Stimulated activated CD8-positive, alpha-beta memory T cell treated with anti-CD3 and anti-CD28 coated beads, Interleukin-12 subunit alpha, Interleukin-12 subunit beta, amount 100 ng/mL, for 1 hour (primary cell): Measurements from ENCODE around the gene HSPG2.
"Not testable (repeated sequence)": the region's sequence is repeated elsewhere in the genome, so short reads cannot be mapped to it uniquely, and the experiment has no call there.

ENCODE experiments used
- DNase-seq: peaks from one replicate; pipeline ENCODE4 v3.0.0-alpha.2; 2020; ENCODE audit warnings: low read depth

The HSPG2 gene

DNA sequence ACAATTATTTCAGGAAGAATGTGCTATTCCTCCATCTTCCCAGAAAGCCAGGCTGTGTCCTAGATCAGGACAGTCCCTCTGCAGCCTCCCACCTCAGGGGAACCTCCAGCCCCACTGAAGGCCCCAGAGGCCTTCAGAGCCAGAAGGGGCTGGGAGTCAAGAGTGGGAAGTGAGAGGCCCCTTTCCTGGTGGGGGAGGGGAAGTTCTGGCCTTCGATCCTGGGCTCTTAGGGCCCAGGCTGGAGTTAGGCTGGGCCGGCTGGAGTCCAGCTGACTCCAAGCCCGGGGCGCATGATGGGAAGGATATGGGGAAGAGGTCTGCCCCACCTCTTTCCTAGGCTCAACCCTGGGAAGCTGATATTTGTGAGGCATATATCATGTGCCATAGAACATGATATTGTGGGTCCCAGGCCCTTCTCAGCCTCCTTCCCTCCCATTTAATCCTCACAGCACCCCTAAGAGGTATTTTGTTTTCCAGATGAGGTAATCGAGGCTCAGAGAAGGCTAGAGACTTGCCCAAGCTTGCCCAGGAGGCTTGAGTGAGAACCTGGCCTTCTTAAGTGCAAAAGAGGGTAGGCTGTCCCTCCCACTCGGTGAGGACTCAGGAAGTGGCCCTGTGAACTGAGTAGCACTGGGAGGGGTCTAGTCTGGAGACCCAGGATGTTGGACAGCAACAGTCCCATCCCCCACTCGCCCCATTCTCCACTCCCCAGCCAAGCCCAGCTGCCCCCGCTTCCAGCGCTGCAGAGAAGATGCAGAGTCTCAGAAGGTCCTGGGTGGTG, 18.6 kb upstream of the HSPG2 start:
- no peak for DNase-seq

DNA sequence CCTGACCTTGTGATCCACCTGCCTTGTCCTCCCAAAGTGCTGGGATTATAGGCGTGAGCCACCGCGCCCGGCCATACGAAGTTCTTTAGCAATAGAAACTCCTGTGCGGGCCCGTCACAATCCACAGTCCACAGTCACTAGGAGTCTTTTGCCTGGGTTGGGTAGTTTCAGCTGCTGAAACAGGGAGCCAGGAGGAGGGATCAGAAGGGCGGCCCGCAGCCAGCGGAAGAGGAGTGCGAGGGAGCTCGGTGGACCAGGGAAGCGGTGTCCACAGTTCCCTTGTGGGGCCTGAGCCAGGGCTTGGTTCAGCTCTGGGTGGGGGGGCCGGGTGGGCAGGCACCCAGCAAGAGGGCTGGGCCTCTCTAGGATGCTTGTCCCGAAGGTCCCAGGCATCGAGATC, 17.9 kb upstream of the HSPG2 start:
- no peak for DNase-seq

DNA sequence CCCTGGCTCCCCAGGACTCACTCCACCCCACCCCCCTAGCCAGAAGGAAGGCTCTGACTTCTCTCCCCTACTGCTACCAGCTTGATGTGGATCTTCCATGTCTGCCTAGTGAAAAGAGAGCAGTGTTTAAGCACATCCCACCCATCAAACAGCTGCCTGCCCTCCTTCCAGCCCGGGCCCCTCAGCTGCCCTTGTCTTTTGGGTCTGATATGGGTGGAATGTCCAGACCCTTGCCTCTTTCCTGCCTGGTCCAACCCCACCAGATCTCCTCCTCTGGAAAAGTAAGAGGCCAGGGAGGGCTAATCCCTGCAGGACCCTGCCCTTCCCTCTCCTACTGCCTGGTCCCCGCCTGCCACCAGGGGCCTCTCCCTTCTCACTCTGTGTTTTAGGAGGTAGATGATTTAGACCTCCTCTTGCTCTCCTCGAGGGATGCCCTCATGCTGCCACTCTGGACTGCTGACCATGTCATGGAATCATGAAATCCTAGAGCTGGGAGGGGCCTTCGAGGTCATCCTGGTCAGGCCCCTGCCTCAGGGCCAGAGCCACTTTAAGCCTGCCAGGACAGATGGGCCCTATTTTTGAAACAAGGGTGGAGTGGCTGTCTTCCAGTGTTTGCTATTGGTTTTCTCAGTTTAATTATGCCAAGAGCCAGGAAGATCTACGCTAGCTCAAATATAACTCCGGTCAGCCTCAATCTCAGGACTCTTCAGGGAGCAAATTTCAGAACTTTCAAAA, 15.8 kb upstream of the HSPG2 start:
- no peak for DNase-seq

DNA sequence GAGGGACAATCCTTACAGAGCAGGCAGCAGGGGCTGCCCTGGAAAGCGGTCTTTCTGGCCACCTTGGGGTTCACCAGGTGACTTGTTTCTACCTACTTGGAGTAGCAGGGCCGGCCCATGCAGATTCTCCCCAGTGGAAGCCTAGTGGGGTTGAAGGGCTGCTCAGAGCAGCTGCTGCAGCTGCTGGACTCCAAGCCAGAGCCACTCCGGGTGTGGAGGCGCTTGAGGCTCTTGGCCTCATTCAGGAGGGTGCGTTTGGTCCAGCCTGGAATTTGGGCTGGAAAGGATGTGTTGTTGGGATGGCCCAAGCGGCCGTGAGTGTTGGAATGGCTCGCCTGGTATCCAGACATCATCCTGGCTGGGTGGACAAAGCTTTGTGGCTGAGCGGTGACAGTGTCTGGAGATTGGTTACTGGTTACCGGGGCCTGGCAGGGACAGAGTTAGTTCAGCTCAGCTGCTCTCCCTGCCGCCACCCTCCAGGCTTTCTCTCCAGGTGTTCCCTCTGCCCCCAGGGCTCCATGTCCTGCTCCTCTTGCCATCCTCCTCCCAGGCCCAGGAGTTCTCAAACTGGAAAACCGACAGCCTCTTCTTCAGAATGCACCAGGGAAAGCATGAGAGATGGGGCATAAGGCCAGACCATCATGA, 14.2 kb upstream of the HSPG2 start:
- DNase-seq, result no peak

DNA sequence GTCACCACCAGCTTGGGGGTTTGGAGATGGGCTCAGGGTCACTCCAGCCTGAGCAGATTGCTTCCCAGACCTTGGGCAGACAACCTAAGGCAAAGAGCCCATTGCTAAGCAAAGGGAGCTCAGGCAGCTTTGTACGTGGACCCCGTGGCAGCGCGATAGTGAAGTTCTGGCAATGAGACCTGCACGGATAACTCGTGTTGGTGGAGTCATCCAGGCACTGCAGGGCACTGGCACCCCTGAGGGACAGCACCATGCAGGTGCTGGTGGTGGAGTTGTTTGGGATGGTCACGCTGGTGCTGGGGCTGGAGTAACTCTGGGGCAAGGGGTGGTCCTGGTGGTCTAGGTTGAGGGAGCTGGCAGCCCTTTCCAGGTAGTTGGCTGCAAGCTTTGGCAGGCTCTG, 13.6 kb upstream of the HSPG2 start:
- DNase-seq, result no peak

DNA sequence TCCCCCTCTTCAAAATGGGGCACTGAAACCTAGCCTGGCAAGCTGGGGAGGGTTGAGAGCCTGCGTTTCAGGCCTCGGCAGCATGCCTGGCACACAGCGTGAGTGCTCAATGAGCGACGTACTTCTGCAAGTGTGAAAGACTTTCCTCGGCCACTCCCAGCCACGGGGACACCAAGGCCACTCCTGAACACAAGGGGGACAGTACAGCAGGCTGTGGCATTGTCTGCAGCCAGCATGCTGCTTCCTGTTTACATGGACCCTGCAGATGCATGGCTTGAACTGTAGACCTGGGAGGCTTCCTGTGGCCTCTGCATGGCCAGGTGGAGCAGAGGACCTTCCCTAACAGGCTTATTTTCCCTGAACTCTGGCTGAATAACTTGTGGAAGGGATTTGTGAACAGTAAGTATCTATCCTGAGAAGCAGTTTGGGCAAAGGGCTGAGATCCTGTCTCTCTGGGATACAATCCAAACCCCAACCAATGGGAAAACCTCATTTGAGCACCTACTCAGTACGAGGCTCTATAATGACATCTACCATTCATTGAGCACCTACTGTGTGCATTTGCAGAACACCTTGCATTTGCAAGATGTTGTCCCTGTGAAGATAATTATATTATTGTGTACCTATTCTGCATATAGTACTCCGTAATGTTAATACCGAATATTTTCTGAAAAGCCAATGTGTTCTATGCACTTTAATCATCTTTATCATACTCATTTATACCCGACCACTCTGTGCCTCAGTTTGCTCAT, 9.9 kb upstream of the HSPG2 start:
- DNase-seq, result no peak

DNA sequence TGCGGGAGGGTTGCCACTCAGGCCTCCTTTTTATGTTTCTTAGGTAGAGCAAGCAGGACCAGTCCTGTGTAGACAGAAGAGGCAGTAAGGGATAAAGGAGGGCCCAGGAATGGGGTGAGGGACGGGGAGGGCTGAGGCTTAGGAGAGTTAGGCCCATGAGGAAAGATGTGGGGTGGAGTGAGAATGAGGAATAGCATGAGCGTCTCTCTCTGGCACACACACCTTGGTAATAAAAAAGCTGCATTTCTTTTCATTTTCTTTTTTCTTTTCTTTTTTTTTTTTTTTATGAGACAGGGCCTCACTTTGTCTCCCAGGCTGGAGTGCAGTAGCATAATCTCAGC, 7.6 kb upstream of the HSPG2 start:
- DNase-seq, result no peak

DNA sequence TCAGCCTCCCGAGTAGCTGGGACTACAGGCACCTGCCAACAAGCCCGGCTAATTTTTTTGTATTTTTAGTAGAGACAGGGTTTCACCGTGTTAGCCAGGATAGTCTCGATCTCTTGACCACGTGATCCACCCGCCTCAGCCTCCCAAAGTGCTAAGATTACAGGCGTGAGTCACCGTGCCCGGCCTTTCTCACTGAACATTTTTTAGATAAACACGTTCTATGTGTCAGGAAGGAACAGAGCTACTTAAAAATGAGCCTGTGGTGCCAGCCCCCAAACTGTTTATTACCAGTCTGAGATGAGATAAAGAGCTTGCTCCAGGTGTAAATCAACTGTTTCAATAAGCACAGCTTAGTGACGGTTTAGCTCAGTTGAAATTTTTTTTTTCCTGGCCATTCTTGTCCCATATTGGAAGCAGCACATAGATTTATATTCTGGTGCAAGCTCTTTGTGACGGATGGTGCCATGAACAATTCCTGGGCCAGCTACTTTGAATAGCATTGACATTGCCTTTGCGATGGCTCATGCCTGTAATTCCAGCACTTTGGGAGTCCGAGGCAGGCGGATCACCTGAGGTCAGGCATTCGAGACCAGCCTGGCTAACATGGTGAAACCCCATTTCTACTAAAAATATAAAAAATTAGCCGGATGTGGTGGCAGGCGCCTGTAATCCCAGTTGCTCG, 6.0 kb upstream of the HSPG2 start:
- DNase-seq, result not testable (repeated sequence)

DNA sequence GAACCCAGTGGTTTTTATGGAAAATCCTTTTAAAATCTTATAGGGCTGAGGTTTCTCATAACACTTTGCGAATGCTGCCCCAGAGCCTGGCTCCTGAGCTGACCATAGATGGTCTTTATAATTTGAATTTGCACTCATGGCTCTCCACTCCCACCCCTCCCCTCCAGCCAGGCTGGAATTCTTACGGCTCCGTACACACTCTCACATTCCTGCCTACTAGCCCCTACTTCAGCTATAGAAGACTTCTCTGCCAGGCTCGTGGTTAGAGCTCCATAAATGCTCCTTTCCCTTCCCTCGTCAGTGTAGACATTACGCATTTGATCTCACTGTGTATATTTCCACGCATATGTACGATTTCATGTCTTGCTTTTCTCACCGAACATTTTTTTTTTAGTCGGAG, 5.4 kb upstream of the HSPG2 start:
- DNase-seq, result no peak

DNA sequence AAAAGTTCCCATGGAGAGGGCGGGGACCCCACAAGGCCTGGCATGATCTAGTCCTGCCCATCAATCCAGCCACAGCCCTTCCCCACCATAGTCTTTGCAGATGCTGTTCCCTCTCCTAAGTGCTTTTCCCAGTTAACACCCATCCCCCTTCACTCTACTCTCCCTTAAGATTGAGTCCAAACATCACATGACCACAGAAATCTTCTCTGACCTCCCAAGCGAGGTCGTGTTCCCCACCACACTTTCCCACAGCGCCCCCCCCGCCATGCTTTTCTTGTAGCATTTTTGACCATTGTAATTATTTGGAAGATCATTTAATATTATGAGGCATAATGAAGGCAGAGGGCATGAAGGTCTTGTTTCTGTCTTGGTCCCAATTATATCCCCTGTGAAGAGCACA, 4.3 kb upstream of the HSPG2 start:
- DNase-seq, result no peak

DNA sequence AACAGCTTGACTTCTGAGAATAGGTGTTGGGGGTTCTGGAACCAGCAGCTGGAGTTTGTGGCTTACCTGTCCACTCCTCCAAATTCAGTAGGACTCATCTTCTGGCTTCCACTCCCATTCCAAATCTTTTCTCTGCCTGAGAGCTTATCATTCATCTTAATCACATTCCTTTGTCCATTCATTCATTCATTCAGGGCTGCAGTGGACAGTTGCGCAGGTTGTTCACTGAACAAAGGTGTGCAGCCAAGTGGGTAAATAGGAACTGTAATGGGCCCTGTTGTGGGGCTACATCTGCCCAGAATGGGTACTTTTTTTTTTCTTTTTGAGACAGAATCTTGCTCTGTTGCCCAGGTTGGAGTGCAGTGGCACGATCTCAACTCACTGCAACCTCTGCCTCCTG, 3.4 kb upstream of the HSPG2 start:
- DNase-seq, result no peak

DNA sequence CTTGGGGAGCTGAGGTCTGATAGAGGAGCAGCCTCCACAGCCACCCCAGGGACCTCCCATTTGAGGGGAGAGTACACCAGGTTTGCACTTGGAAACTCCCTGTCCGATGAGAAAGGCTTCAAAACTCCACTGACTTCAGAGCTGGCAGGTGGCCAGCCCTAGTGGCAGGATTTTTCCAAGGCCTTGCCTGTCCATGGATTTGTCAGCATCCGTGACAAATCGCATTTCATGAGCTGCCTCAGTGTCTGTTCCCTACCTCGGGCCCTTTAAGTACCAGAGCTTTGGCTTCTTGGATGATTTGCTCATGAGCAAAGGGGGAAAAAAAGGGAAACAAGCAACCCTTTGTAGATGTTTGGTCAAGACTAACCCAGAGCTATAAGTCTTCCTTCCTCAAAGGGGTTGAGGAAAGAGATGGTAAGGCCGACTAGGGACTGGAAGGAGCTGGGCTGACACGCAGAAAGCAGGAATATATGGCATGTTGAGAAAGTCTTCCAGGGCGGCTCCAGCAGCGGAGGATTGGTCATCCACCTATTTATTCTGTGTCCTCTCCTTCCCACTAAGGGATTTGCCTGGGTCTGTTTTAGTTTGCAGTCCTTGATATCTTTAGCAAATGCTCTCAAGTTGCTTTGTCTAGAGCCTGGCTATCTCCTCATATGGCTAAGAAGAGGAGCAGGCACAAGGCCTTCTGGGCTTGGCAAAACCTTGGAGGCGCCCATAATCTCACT, 2.7 kb upstream of the HSPG2 start:
- DNase-seq, result no peak

DNA sequence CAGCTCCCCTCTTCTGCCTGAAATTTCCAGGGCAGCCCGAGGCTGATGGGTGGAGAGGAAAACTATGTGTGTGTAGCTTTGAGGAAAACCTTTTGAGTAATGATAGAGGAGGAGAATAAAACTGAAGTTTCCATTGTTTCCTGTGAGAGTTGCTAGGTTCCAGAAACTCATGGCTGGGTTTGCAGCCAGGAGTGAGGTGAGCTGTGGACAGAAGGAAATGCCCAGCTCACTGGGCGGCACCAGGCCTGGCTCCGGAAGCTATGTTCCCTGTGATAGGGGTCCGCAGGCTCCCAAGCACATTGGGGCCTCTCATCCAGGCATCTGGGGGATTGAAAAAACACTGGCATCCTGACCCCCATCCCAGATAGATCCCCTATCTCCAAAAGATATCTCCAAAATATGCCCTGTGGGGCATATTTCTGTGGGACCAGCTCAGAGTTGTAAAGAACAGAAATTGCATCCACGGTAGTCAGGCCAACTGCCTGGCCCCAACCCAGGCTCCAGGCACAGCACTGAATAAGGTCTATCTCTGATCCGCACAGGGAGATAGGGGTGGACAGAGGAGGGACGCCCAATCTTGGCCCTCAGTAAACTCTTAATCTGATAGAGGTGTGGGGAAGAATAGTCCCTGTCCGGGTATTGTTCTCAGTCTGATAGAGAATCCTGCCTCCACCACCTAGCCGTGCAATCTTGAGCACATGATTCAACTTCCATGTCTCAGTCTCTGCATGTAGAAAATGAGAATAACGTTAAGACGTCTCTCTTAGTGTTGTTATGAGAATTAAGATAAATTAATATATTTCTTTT, 1.8 kb upstream of the HSPG2 start:
- no peak for DNase-seq

DNA sequence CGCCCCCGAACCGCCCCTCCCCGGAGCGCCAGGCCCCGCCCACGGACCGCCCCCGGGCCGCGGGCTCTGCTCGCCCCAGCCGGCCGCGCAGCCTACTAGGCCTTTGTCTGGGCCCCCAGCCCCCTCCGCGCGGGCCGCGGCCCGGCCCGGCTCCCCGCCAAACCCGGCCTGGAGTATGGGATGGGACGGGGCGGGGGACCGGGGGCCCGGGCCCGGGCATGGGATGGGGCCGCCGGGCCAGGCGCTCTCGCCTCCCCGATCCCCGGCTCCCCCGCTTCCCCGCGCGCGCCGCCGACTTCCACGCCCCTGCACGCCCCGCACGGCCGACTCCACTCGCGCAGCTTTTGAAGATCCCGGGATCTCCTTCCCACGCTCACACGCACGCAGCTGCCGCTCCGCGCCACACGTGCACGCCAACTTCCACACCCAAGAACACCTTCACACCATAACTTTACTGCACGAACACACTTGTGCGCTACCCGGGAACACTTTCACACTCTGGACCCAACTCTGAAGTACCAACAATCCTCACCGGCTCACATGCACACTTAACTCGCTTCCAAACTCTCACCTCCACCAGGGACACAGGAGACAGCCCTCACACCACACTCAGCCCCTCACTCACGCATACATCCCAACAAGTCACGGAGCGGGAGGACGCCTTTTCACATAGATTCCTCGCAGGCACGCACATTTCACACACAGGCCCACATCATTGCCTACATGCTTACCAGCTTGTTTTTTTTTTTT, 437 bp upstream of the HSPG2 start:
- DNase-seq, result peak; percentile 35

DNA sequence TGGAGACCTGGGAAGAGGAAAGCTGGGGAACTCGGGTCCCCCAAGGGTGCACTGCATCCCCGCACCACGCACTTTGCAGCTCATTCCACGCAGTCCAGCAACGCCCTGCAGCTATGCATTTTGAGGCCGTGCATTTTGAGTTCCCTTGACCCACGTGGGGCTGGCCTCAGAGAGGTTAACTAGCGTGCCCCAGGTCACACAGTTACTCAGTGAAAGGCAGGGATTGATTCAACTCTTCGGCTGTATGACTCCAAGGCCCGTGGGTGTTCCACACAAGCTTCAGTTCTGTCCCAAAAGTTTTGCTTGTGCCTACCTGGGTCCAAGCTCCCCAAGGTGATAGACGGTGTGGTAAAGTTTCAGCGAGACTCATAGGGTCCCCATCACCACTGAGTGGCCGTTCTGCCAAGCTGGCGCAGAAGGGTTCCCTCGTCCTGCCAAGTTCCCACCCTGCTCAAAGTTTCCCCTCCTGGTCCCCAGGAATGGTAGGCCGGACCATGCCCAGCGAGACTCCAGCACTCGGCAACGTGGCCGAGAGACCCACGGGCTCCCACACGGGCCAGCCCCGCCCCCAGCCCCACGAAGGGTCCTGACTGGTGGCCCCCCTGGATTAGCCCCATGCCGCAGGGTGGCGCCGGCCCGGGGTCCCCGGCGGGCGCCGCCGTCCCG, 611 bp downstream of the HSPG2 start:
- DNase-seq, result no peak

DNA sequence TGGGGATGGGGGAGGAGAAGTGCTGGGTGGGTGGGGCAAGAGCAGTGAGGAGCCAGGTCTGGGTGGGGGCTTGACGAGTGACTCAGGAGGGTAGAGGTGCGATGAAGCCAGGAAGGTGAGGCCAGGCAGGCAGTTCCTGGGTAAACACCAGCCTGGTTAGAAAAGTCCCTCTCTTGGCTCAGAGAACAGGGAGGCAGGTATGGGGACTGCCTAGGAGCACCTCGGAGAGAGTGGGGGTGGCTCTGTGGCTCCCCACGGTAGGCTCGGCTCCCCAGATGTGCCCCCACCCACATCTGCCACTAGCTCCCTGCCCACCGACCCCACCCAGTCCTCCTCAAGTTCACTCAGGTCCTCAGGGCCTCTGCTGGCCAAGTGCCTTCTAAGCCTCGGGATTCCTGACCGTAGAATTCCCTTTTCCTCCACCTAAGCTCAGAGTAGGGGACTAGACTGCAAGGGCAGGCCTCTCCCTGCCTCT, 1.2 kb downstream of the HSPG2 start:
- DNase-seq, result no peak

DNA sequence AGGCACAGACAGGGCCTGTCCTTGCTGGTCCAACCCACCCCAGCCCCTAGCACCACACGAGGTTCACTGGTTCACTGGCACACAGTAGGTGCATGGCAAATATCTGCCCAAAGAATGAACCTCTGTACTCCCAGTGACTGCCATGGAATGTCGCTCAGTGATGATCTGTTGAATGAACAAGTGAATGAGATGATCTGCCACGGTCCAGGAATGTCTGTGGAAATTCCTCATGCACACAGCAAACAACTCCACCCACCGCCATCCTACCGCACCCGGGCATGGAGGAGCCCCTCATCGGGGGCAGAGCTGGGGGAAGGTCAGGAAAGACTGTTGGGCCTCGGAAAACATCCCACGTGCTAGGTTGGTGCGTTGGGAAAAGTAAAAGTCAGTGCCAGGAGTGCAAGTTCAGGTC, 1.7 kb downstream of the HSPG2 start:
- no peak for DNase-seq

DNA sequence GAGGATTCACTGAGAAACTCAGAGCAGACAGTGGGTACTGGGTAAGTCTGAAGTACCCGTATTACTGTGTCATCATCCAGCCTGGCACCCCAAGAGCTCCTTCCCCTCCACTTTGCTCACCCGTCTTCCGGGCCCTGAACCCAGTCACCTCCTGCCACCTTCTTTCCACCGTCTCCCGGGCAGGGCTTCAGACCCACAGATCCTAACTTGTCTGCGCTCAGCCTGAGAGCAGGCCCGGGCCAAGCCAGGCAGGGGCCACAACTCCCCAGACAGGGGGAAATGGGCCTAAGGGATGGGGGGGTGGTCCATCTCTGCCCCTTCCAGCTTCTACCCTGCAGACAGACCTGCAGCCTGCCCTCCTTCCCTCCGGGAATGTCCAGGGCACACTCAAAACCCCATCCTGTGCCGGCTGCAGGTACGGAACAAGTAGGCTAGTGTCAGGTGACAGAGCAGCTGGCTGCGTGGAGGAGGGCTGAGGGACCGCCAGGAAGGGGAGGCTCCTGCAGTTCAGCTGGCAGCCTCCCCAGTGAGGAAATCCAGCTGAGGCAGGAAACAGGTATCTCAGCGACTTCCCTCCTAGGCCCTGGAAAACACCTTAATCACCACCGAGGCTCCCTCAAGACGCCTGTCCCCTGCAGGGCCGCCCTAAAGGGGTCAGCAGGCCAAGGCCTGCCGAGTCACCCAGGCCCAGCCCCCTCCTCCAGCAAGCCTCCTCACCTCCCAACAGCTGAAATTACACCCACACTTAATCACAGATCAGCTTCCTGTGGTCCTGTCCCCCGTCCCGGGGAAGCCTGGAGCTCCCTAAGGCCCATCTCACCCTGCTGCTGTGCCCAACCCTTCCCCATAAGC, 3.5 kb downstream of the HSPG2 start:
- no peak for DNase-seq
